Hepatocyte (in vitro differentiated cells): ENCODE data around the gene ESPL1.

Experiments
- CTCF ChIP-seq: fragments of 200-600 bp; sonication (generic); IDR thresholded peaks from 2 replicates; pipeline ENCODE4 v1.5.1; 2016; ENCODE audit warnings: antibody characterized with exemption, mild to moderate bottlenecking; ENCODE audit not compliant: poor library complexity
- EZH2 ChIP-seq: fragments of 200-600 bp; sonication (generic); IDR thresholded peaks from 2 replicates; pipeline ENCODE4 v1.6.1; 2016; ENCODE audit warnings: antibody characterized with exemption, mild to moderate bottlenecking, borderline replicate concordance

GRCh38 chr12:53299454-53300180 lies 31.5 kb downstream of the ESPL1 start, which contains the start of gene MYG1:
- TF ChIP-seq CTCF (peak; percentile 32), EZH2 (no peak)
